Fibroblast of mammary gland (primary cell): Measurements from ENCODE around the gene ZBTB46.

Source experiments
- DNase-seq: peaks from one replicate; pipeline ENCODE4 v3.0.0-alpha.2; 2010; ENCODE audit warnings: low read depth
- H3K4me3 ChIP-seq: 2 replicates; pipeline ENCODE4 v1.5.1; 2011; ENCODE audit warnings: low read depth, mild to moderate bottlenecking, low read length, moderate library complexity; ENCODE audit not compliant: control insufficient read depth
- CTCF ChIP-seq: conservative IDR thresholded peaks from 2 replicates; pipeline ENCODE4 v1.5.1; 2011; ENCODE audit warnings: low read depth, low read length, inconsistent platforms; ENCODE audit not compliant: control insufficient read depth, insufficient read depth

ZBTB46 gene

DNA sequence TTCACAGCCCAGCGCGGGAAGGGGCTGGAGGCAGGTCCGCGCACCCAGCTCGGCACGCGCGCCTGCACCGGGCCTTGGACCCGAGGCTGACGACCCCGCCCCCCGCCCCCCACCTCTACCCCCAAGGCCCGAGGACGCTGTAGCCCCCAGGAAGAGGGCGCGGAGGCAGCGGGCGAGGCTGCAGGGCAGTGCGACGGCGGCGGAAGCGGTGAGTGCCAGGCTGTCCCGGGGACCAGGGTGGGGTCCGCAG lies 93.4 kb downstream of the ZBTB46 start:
- TF ChIP-seq CTCF: no peak
- no peak overlapping the region for H3K4me3 ChIP-seq
- no peak for DNase-seq

DNA sequence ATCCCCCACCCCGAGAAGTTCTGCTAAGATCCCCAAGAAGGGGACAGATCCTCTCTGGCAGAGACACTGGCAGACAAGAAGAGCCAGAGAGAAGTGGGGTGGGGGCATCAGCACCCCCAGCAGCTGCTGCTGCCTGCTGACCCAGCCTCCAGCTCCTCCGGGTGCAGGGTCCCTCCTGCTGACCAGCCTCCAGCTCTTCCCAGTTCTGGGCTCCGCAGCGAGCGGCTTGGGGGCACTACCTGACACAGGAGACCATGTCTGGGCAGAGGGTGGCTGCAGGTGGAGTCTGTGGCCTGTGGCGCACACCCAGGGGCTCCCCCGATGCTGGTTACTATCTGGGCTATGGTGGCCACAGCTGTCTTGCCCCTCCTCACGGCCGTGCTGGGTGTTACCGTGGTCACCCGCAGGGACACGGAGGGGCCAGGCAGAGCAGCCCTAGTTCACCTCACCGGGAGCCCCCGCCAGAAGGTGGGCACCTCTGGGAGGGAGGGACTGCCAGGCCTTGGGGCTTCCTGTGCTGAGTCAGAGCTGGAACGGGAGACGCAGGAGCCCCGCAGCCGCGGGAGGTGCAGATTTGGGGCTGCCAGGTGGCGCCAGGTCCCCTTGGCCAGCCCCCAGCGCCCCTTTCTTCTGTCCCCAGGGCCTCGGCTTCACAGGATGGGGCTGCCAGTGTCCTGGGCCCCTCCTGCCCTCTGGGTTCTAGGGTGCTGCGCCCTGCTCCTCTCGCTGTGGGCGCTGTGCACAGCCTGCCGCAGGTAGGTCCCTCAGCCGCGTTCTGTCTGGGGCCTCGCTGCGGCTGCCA lies 94.0 kb downstream of the ZBTB46 start:
- no peak for TF ChIP-seq CTCF
- DNase-seq: no peak
- no peak overlapping the region for H3K4me3 ChIP-seq

GRCh38 chr20:63735859-63736718 lies 95.0 kb downstream of the ZBTB46 start, which contains the start of gene LIME1:
TSS of gene LIME1 (plus strand) at chr20:63736664. CDS start at chr20:63737550, 886 bp downstream.
- H3K4me3 ChIP-seq: no peak within 1 kb of the TSS
- TF ChIP-seq CTCF: no peak
- DNase-seq: no peak

- no peak overlapping the region for H3K4me3 ChIP-seq
- DNase-seq: no peak
- TF ChIP-seq CTCF: no peak
These were observed 95.9 kb downstream of the ZBTB46 start for GRCh38 chr20:63734946-63735858.

GRCh38 chr20:63734111-63734945 lies 96.7 kb downstream of the ZBTB46 start:
- H3K4me3 ChIP-seq: no peak overlapping the region
- no peak for TF ChIP-seq CTCF
- no peak for DNase-seq
